ENCODE data around the gene KCNJ13. TPM values are rescaled to one million over a fixed set of nuclear protein-coding genes. Genes with fewer than 3 reads are reported as not detected.

Gene KCNJ13
- total and polyA plus RNA-seq, 4 donors, result 17.2 TPM; not detected in 3

DNA sequence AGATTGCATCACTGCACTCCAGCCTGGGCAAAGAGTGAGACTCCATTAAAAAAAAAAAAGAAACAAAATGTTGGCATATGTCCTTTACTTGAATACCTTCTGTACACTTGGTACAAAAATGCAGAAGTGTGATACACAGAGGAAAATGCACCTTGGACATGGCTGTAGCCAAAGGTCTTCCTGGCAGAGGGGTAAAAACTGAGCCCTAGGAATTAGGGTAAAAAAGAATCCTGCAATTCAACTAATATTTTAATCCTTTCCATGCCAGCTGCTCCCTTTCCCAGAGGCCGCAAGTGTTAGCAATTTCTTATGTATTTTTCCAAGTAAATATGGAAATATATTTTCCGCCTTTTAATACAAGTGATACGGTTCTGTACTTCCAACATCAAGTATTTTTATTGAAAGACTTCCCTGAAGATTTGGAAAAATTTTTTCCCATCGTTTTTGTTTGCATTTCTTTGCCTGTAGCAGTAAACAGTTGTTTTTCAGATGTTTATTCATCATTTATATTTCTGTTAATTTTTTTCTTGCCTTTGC, 26.2 kb downstream of the KCNJ13 start:
- ATAC-seq (ENCODE audit: low FRiP score), result no peak
- Histone ChIP-seq H3K4me1 (ENCODE audit: control insufficient read depth in 1 of 2, insufficient read depth in 2 of 2, low read length in 2 of 2) (no peaks in the 10 kb centered on the region), H3K4me3 (ENCODE audit: low read length in 2 of 2) (no peak overlapping the region), H3K9me3 (ENCODE audit: control insufficient read depth, low read length) (no peaks in the 10 kb centered on the region), H3K27me3 (ENCODE audit: control insufficient read depth in 1 of 2, insufficient read depth in 2 of 2, low read length in 1 of 2) (no peaks in the 10 kb centered on the region), H3K27ac (ENCODE audit: low read depth in 1 of 2, low read length in 2 of 2) (no peak overlapping the region), H3K36me3 (ENCODE audit: control insufficient read depth in 1 of 2, insufficient read depth in 2 of 2, low read length in 1 of 2) (peaks cover 0 to 2% of the 10 kb centered on the region in 2 donors)
- no peak for DNase-seq
- WGBS, 2 donors, result 84 to 86% methylated on average over 4 of the region's 4 CpGs
- intact Hi-C loops (cut with DNase I), result no loop called here

- ATAC-seq (ENCODE audit: low FRiP score) (no peak), DNase-seq (no peak)
- H3K27me3 ChIP-seq (ENCODE audit: control insufficient read depth in 1 of 2, insufficient read depth in 2 of 2, low read length in 1 of 2), result no peaks in the 10 kb centered on the region
- H3K36me3 ChIP-seq (ENCODE audit: control insufficient read depth in 1 of 2, insufficient read depth in 2 of 2, low read length in 1 of 2), result peaks cover 0 to 2% of the 10 kb centered on the region in 2 donors
- no peaks in the 10 kb centered on the region for H3K4me1 ChIP-seq (ENCODE audit: control insufficient read depth in 1 of 2, insufficient read depth in 2 of 2, low read length in 2 of 2)
- H3K9me3 ChIP-seq (ENCODE audit: control insufficient read depth, low read length), result no peaks in the 10 kb centered on the region
- H3K27ac ChIP-seq (ENCODE audit: low read depth in 1 of 2, low read length in 2 of 2), result no peak overlapping the region
- WGBS, 2 donors, result 88 to 91% methylated on average over 3 of the region's 3 CpGs
- intact Hi-C loops (cut with DNase I), result no loop called here
- H3K4me3 ChIP-seq (ENCODE audit: low read length in 2 of 2), result no peak overlapping the region
Observed at GRCh38 chr2:232749331-232749730, 27.0 kb downstream of the KCNJ13 start.

DNA sequence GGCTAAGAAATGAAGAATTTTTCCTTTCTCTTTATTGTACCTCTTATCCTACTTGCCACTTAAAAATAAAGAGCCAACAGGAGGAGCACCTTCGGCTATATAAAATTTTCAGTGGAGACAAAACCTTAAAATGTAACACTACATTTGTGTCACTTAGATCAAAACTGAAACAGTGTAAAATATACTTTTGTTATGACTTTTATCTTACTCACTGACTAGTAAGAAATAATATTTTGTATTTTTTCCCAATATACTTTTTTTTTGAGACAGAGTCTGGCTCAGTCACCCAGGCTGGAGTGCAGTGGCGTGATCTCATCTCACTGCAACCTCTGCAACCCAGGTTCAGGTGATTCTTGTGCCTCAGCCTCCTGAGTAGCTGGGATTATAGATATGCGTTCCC, 28.3 kb downstream of the KCNJ13 start:
- H3K9me3 ChIP-seq (ENCODE audit: control insufficient read depth, low read length), result no peaks in the 10 kb centered on the region
- no peaks in the 10 kb centered on the region for H3K4me1 ChIP-seq (ENCODE audit: control insufficient read depth in 1 of 2, insufficient read depth in 2 of 2, low read length in 2 of 2)
- DNase-seq (no peak), ATAC-seq (ENCODE audit: low FRiP score) (no peak)
- no peaks in the 10 kb centered on the region for H3K27me3 ChIP-seq (ENCODE audit: control insufficient read depth in 1 of 2, insufficient read depth in 2 of 2, low read length in 1 of 2)
- intact Hi-C loops (cut with DNase I), result no loop called here
- 95 to 98% methylated on average over 3 of the region's 3 CpGs for WGBS, 2 donors
- H3K27ac ChIP-seq (ENCODE audit: low read depth in 1 of 2, low read length in 2 of 2), result no peak overlapping the region
- H3K36me3 ChIP-seq (ENCODE audit: control insufficient read depth in 1 of 2, insufficient read depth in 2 of 2, low read length in 1 of 2), result peaks cover under 1 to 2% of the 10 kb centered on the region in 2 donors
- H3K4me3 ChIP-seq (ENCODE audit: low read length in 2 of 2), result no peak overlapping the region

DNA sequence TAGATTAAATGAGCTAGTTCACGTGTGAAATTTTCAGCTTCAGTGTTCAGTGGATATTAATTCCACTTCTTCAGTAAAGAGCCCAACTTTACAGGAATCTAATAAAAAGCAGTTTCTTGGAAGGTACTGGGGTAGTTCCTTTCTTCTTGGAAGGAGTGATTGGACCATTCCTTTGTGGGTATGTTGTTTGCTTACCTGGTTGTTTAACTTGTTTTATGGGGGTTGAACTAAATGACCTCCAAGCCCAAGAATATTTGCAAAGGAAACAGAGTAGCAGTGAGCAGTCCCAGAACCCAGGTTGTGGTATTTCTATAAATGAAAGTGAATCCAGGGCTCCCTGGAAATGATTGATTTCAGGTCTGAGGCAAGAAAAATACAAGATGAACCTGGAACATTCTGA, 31.4 kb downstream of the KCNJ13 start:
- ATAC-seq (ENCODE audit: low FRiP score) (no peak), DNase-seq (no peak)
- Histone ChIP-seq H3K27ac (ENCODE audit: low read depth in 1 of 2, low read length in 2 of 2) (no peak overlapping the region), H3K4me3 (ENCODE audit: low read length in 2 of 2) (no peak overlapping the region), H3K36me3 (ENCODE audit: control insufficient read depth in 1 of 2, insufficient read depth in 2 of 2, low read length in 1 of 2) (peaks cover 0 to 2% of the 10 kb centered on the region in 2 donors), H3K4me1 (ENCODE audit: control insufficient read depth in 1 of 2, insufficient read depth in 2 of 2, low read length in 2 of 2) (no peaks in the 10 kb centered on the region), H3K27me3 (ENCODE audit: control insufficient read depth in 1 of 2, insufficient read depth in 2 of 2, low read length in 1 of 2) (no peaks in the 10 kb centered on the region), H3K9me3 (ENCODE audit: control insufficient read depth, low read length) (no peaks in the 10 kb centered on the region)
- intact Hi-C loops (cut with DNase I), result no loop called here
- 85 to 87% methylated on average over 1 of the region's 1 CpG for WGBS, 2 donors

DNA sequence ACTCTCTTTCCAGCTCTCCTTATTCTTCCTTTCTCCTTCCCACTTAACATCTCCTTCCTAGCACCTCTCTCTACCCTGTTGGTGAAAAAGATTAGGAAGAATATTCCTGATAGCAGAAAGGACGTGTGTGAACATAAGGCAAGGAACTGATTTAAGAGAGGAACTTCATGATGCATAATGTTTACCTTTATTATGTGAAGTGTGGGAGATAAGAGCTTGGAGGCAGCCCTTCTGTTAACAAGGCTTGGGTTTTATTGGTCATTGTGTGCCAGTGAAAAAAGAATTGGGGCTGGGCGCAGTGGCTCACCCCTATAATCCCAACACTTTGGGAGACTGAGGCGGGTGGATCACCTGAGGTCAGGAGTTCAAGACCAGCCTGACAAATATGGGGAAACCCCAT, 34.4 kb downstream of the KCNJ13 start:
- H3K27ac ChIP-seq (ENCODE audit: low read depth in 1 of 2, low read length in 2 of 2), result no peak overlapping the region
- DNase-seq, result no peak
- H3K4me3 ChIP-seq (ENCODE audit: low read length in 2 of 2), result no peak overlapping the region
- H3K36me3 ChIP-seq (ENCODE audit: control insufficient read depth in 1 of 2, insufficient read depth in 2 of 2, low read length in 1 of 2), result peaks cover 0 to 2% of the 10 kb centered on the region in 2 donors
- H3K27me3 ChIP-seq (ENCODE audit: control insufficient read depth in 1 of 2, insufficient read depth in 2 of 2, low read length in 1 of 2), result no peaks in the 10 kb centered on the region
- H3K4me1 ChIP-seq (ENCODE audit: control insufficient read depth in 1 of 2, insufficient read depth in 2 of 2, low read length in 2 of 2), result no peaks in the 10 kb centered on the region
- intact Hi-C loops (cut with DNase I), result no loop called here
- H3K9me3 ChIP-seq (ENCODE audit: control insufficient read depth, low read length), result no peaks in the 10 kb centered on the region
- ATAC-seq (ENCODE audit: low FRiP score), result no peak
- 94 to 99% methylated on average over 3 of the region's 3 CpGs for WGBS, 2 donors

DNA sequence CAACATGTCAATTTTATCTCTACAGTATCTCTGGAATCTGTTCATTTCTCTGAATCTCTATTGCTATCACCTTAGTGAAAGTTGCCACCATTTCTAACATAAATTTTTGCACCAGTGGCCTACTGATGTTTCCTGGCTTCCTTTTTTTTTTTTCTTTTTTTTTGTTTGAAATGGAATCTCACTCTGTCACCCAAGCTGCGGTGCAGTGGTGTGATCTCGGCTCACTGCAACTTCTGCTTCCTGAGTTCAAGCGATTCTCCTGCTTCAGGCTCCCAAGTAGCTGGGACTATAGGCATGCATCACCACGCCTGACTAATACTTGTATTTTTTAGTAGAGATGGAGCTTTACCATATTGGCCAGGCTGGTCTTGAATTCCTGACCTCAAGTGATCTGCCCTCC, 35.1 kb downstream of the KCNJ13 start:
- Histone ChIP-seq H3K4me3 (ENCODE audit: low read length in 2 of 2) (no peak overlapping the region), H3K27ac (ENCODE audit: low read depth in 1 of 2, low read length in 2 of 2) (no peak overlapping the region), H3K36me3 (ENCODE audit: control insufficient read depth in 1 of 2, insufficient read depth in 2 of 2, low read length in 1 of 2) (peaks cover 0 to 2% of the 10 kb centered on the region in 2 donors), H3K27me3 (ENCODE audit: control insufficient read depth in 1 of 2, insufficient read depth in 2 of 2, low read length in 1 of 2) (no peaks in the 10 kb centered on the region), H3K9me3 (ENCODE audit: control insufficient read depth, low read length) (no peaks in the 10 kb centered on the region), H3K4me1 (ENCODE audit: control insufficient read depth in 1 of 2, insufficient read depth in 2 of 2, low read length in 2 of 2) (no peaks in the 10 kb centered on the region)
- intact Hi-C loops (cut with DNase I), result no loop called here
- ATAC-seq (ENCODE audit: low FRiP score) (no peak), DNase-seq (no peak)
- WGBS, 2 donors, result 94 to 97% methylated on average over 4 of the region's 4 CpGs

DNA sequence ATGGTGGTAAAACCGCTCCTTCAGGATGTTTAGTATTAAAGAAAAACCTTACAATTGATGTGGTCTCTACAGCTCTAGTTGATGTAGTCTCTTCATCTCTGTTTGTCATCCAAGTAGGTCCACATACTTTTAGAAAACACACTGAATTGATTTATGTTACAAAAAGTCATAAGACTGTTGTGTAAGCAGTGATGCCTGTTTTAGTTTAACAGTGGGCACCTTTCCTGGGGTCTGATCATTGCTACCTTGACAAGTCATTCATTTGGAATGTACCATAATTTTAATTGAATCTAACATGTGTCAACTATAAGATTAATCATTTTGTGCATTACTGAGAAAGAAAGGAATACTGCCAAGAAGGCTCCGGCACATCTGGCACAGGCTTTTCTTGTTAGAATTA, 44.9 kb downstream of the KCNJ13 start:
- WGBS, 2 donors, result 16 to 31% methylated on average over 2 of the region's 2 CpGs
- Histone ChIP-seq H3K4me1 (ENCODE audit: control insufficient read depth in 1 of 2, insufficient read depth in 2 of 2, low read length in 2 of 2) (no peaks in the 10 kb centered on the region), H3K27ac (ENCODE audit: low read depth in 1 of 2, low read length in 2 of 2) (no peak overlapping the region), H3K27me3 (ENCODE audit: control insufficient read depth in 1 of 2, insufficient read depth in 2 of 2, low read length in 1 of 2) (no peaks in the 10 kb centered on the region), H3K36me3 (ENCODE audit: control insufficient read depth in 1 of 2, insufficient read depth in 2 of 2, low read length in 1 of 2) (peaks cover 0 to 4% of the 10 kb centered on the region in 2 donors), H3K9me3 (ENCODE audit: control insufficient read depth, low read length) (no peaks in the 10 kb centered on the region), H3K4me3 (ENCODE audit: low read length in 2 of 2) (no peak overlapping the region)
- intact Hi-C loops (cut with DNase I), result no loop called here
- no peak for DNase-seq
- no peak for ATAC-seq (ENCODE audit: low FRiP score)

GRCh38 chr2:232728785-232729184, 47.6 kb downstream of the KCNJ13 start:
- Histone ChIP-seq H3K9me3 (ENCODE audit: control insufficient read depth, low read length) (no peaks in the 10 kb centered on the region), H3K4me1 (ENCODE audit: control insufficient read depth in 1 of 2, insufficient read depth in 2 of 2, low read length in 2 of 2) (peaks cover 0 to 2% of the 10 kb centered on the region in 2 donors), H3K27ac (ENCODE audit: low read depth in 1 of 2, low read length in 2 of 2) (no peak overlapping the region), H3K36me3 (ENCODE audit: control insufficient read depth in 1 of 2, insufficient read depth in 2 of 2, low read length in 1 of 2) (peaks cover 0 to 3% of the 10 kb centered on the region in 2 donors), H3K27me3 (ENCODE audit: control insufficient read depth in 1 of 2, insufficient read depth in 2 of 2, low read length in 1 of 2) (no peaks in the 10 kb centered on the region), H3K4me3 (ENCODE audit: low read length in 2 of 2) (no peak overlapping the region)
- DNase-seq (no peak), ATAC-seq (ENCODE audit: low FRiP score) (no peak)
- intact Hi-C loops (cut with DNase I), result no loop called here
- 94 to 98% methylated on average over 3 of the region's 3 CpGs for WGBS, 2 donors

- Histone ChIP-seq H3K27me3 (ENCODE audit: control insufficient read depth in 1 of 2, insufficient read depth in 2 of 2, low read length in 1 of 2) (no peaks in the 10 kb centered on the region), H3K9me3 (ENCODE audit: control insufficient read depth, low read length) (no peaks in the 10 kb centered on the region), H3K4me1 (ENCODE audit: control insufficient read depth in 1 of 2, insufficient read depth in 2 of 2, low read length in 2 of 2) (peaks cover 4 to 9% of the 10 kb centered on the region in 2 donors), H3K27ac (ENCODE audit: low read depth in 1 of 2, low read length in 2 of 2) (no peak overlapping the region), H3K36me3 (ENCODE audit: control insufficient read depth in 1 of 2, insufficient read depth in 2 of 2, low read length in 1 of 2) (peaks cover 2 to 3% of the 10 kb centered on the region in 2 donors), H3K4me3 (ENCODE audit: low read length in 2 of 2) (no peak overlapping the region)
- intact Hi-C loops (cut with DNase I), result no loop called here
- ATAC-seq (ENCODE audit: low FRiP score) (no peak), DNase-seq (no peak)
- 79 to 85% methylated on average over 1 of the region's 1 CpG for WGBS, 2 donors
Observed at GRCh38 chr2:232723027-232723426, 53.3 kb downstream of the KCNJ13 start.

Data from aorta (tissue), 5 donors.